ENCODE data around the gene SORCS3. TPM values are rescaled to one million over a fixed set of nuclear protein-coding genes. Genes with fewer than 3 reads are reported as not detected.
A peak's percentile ranks its signal among the peaks of the same experiment; 100 is the strongest.

The SORCS3 gene
- total RNA-seq, 1 donor from 2014 or later: 0.26 TPM

GRCh38 chr10:104822088-104822487 lies 181.0 kb downstream of the SORCS3 start:
- no peak for DNase-seq (ENCODE audit: low spot score)
- Histone ChIP-seq H3K36me3 (no peaks in the 10 kb centered on the region), H3K9ac (no peak overlapping the region), H3K27me3 (peaks cover 5% of the 10 kb centered on the region), H3K9me3 (ENCODE audit: low read depth) (no peaks in the 10 kb centered on the region), H4K20me1 (ENCODE audit: low read depth) (peaks cover 9% of the 10 kb centered on the region), H3K27ac (no peak overlapping the region), H3K4me3 (no peak overlapping the region), H3K4me1 (no peaks in the 10 kb centered on the region), H3K79me2 (ENCODE audit: low read depth) (no peaks in the 10 kb centered on the region), H3F3A (ENCODE audit: low read depth) (no peaks in the 10 kb centered on the region), H3K4me2 (no peak overlapping the region), H2AFZ (replicated peaks) (no peak overlapping the region)
- H3K4me1 Mint-ChIP-seq: no peaks in the 10 kb centered on the region
- TF ChIP-seq EZH2phosphoT487 (IDR thresholded peaks at IDR 0.05): no peak
- TF ChIP-seq CTCF (IDR thresholded peaks at IDR 0.05): no peak
- no peak for TF ChIP-seq EZH2 (IDR thresholded peaks at IDR 0.05)
- no peak overlapping the region for H3K4me3 Mint-ChIP-seq
- no peak overlapping the region for H3K27ac Mint-ChIP-seq
- H3K36me3 Mint-ChIP-seq: no peaks in the 10 kb centered on the region
- H3K9me3 Mint-ChIP-seq: peaks cover 3% of the 10 kb centered on the region
- H3K27me3 Mint-ChIP-seq (ENCODE audit: insufficient read depth, low read depth): peaks cover 10% of the 10 kb centered on the region

- no peaks in the 10 kb centered on the region for H3K36me3 ChIP-seq
- no peak overlapping the region for H3K27ac Mint-ChIP-seq
- no peaks in the 10 kb centered on the region for H3K9me3 ChIP-seq (ENCODE audit: low read depth)
- peaks cover 9% of the 10 kb centered on the region for H4K20me1 ChIP-seq (ENCODE audit: low read depth)
- H3K27me3 Mint-ChIP-seq (ENCODE audit: insufficient read depth, low read depth): peaks cover 7% of the 10 kb centered on the region
- no peaks in the 10 kb centered on the region for H3K4me1 ChIP-seq
- H3K79me2 ChIP-seq (ENCODE audit: low read depth): no peaks in the 10 kb centered on the region
- no peaks in the 10 kb centered on the region for H3K4me1 Mint-ChIP-seq
- DNase-seq (ENCODE audit: low spot score): peak; percentile 83
- no peak overlapping the region for H3K4me3 Mint-ChIP-seq
- no peak for TF ChIP-seq EZH2phosphoT487 (IDR thresholded peaks at IDR 0.05)
- no peak for TF ChIP-seq CTCF (IDR thresholded peaks at IDR 0.05)
- no peak for TF ChIP-seq EZH2 (IDR thresholded peaks at IDR 0.05)
- H2AFZ ChIP-seq (replicated peaks): no peak overlapping the region
- H3K27me3 ChIP-seq: peaks cover 5% of the 10 kb centered on the region
- no peak overlapping the region for H3K27ac ChIP-seq
- H3K9me3 Mint-ChIP-seq: peaks cover 10% of the 10 kb centered on the region
- no peak overlapping the region for H3K4me3 ChIP-seq
- no peak overlapping the region for H3K4me2 ChIP-seq
- H3K36me3 Mint-ChIP-seq: no peaks in the 10 kb centered on the region
- no peaks in the 10 kb centered on the region for H3F3A ChIP-seq (ENCODE audit: low read depth)
- H3K9ac ChIP-seq: no peak overlapping the region
Observed at GRCh38 chr10:104824380-104825006, 183.4 kb downstream of the SORCS3 start.

GRCh38 chr10:104831272-104831671 lies 190.2 kb downstream of the SORCS3 start:
- no peak overlapping the region for H3K4me3 Mint-ChIP-seq
- Histone ChIP-seq H3K36me3 (no peaks in the 10 kb centered on the region), H3K9ac (no peak overlapping the region), H3K27ac (no peak overlapping the region), H3K79me2 (ENCODE audit: low read depth) (no peaks in the 10 kb centered on the region), H3K4me1 (no peaks in the 10 kb centered on the region), H2AFZ (replicated peaks) (no peak overlapping the region), H4K20me1 (ENCODE audit: low read depth) (no peaks in the 10 kb centered on the region), H3F3A (ENCODE audit: low read depth) (no peaks in the 10 kb centered on the region), H3K9me3 (ENCODE audit: low read depth) (no peaks in the 10 kb centered on the region), H3K27me3 (peaks cover 5% of the 10 kb centered on the region), H3K4me2 (no peak overlapping the region), H3K4me3 (no peak overlapping the region)
- H3K27me3 Mint-ChIP-seq (ENCODE audit: insufficient read depth, low read depth): peaks cover 4% of the 10 kb centered on the region
- no peak for DNase-seq (ENCODE audit: low spot score)
- TF ChIP-seq EZH2phosphoT487 (IDR thresholded peaks at IDR 0.05) (no peak), CTCF (IDR thresholded peaks at IDR 0.05) (no peak), EZH2 (IDR thresholded peaks at IDR 0.05) (no peak)
- no peaks in the 10 kb centered on the region for H3K36me3 Mint-ChIP-seq
- peaks cover 10% of the 10 kb centered on the region for H3K9me3 Mint-ChIP-seq
- no peaks in the 10 kb centered on the region for H3K4me1 Mint-ChIP-seq
- no peak overlapping the region for H3K27ac Mint-ChIP-seq

Measured in neural progenitor cell (in vitro differentiated cells).